Measurements from ENCODE around the gene ATOSB. TPM values are rescaled to one million over a fixed set of nuclear protein-coding genes. Genes with fewer than 3 reads are reported as not detected.
A peak's percentile ranks its signal among the peaks of the same experiment; 100 is the strongest.

Gene ATOSB
- total and polyA plus RNA-seq, 9 of the 15 experiments (the other 6 are each of a cell fraction or from before 2014, with no cell fraction given): 0.45 to 8.0 (median 4.2) TPM

- TF ChIP-seq, protein P1, sequence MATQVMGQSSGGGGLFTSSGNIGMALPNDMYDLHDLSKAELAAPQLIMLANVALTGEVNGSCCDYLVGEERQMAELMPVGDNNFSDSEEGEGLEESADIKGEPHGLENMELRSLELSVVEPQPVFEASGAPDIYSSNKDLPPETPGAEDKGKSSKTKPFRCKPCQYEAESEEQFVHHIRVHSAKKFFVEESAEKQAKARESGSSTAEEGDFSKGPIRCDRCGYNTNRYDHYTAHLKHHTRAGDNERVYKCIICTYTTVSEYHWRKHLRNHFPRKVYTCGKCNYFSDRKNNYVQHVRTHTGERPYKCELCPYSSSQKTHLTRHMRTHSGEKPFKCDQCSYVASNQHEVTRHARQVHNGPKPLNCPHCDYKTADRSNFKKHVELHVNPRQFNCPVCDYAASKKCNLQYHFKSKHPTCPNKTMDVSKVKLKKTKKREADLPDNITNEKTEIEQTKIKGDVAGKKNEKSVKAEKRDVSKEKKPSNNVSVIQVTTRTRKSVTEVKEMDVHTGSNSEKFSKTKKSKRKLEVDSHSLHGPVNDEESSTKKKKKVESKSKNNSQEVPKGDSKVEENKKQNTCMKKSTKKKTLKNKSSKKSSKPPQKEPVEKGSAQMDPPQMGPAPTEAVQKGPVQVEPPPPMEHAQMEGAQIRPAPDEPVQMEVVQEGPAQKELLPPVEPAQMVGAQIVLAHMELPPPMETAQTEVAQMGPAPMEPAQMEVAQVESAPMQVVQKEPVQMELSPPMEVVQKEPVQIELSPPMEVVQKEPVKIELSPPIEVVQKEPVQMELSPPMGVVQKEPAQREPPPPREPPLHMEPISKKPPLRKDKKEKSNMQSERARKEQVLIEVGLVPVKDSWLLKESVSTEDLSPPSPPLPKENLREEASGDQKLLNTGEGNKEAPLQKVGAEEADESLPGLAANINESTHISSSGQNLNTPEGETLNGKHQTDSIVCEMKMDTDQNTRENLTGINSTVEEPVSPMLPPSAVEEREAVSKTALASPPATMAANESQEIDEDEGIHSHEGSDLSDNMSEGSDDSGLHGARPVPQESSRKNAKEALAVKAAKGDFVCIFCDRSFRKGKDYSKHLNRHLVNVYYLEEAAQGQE (IDR thresholded peaks at IDR 0.05; ENCODE audit: borderline replicate concordance): peak; percentile 93
- TF ChIP-seq, protein P1 (CRISPR knock-in tag; IDR thresholded peaks at IDR 0.05; ENCODE audit: low read depth): no peak
- peak; percentile 66; the same call in 1 of the 2 replicates for TF ChIP-seq MXI1 (IDR thresholded peaks at IDR 0.05; ENCODE audit: low read depth, low read length)
- TF ChIP-seq RFX1 (IDR thresholded peaks at IDR 0.05): peak; percentile 94
These were observed 1.4 kb downstream of the ATOSB start (continued) for GRCh38 chr9:35114113-35114839.
